AG04450 (cell line): ENCODE data around the gene NEURL1. TPM values are rescaled to one million over a fixed set of nuclear protein-coding genes. Genes with fewer than 3 reads are reported as not detected.

Experiments used
- CTCF ChIA-PET: fragments of 300-600, 350-600 bp; formaldehyde crosslinking; extraction: SDS; loops from one replicate; lab custom pipeline; 2022; ENCODE audit warnings: antibody characterized with exemption, inconsistent platforms; lab: Charles Lee
- POLR2A ChIA-PET: fragments of 350-600 bp; formaldehyde crosslinking; extraction: SDS; loops from one replicate; lab custom pipeline; 2021; ENCODE audit warnings: antibody characterized with exemption, inconsistent platforms; lab: Yijun Ruan, JAX
- DNase-seq: peaks from one replicate; pipeline ENCODE4 v3.0.0-alpha.2; 2011; ENCODE audit warnings: low read depth, low spot score
- H3K27ac ChIP-seq: one replicate; pipeline ENCODE4 v1.5.1; 2012; ENCODE audit warnings: low read depth, low read length, control low read depth
- H3K27me3 ChIP-seq: one replicate; pipeline ENCODE4 v1.6.0; 2012; ENCODE audit warnings: low read length; ENCODE audit not compliant: control insufficient read depth, insufficient read depth
- H3K4me3 ChIP-seq: 2 replicates; pipeline ENCODE4 v1.5.1; 2011; ENCODE audit warnings: mild to moderate bottlenecking, low read depth, low read length, control low read depth
- H3K9me3 ChIP-seq: 2 replicates; pipeline ENCODE4 v1.5.1; 2012; ENCODE audit warnings: low read length; ENCODE audit not compliant: control insufficient read depth, insufficient read depth
- CTCF ChIP-seq: IDR thresholded peaks from 2 replicates; pipeline ENCODE4 v1.5.1; 2011; ENCODE audit warnings: low read depth, low read length, control low read depth, inconsistent platforms
- polyA plus RNA-seq: library from polyadenylated mRNA; depleted of rRNA; stranded (reverse); fragments of >200 nt; gene quantifications from 2 replicates; pipeline ENCODE4 v1.2.3, GENCODE V29; 2011

Gene NEURL1
- polyA plus RNA-seq, 1 experiment, result 0.67 TPM

DNA sequence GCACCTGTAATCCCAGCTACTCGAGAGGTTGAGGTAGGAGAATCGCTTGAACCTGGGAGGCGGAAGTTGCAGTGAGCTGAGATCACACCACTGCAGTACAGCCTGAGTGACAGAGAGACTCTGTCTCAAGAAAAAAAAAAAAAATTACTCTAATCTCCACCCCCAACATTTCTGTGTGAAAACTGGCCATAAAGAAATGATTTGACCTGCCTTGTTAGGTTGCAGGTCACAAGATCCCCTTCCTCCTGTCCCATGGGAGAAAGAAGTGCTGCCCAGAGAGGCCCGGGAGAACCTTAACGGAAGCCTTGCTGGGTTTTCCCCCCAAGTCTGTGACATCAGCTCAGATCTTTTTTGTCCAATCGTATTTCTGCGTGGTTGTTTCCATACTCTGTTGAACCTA is 26.1 kb upstream of the NEURL1 start:
- Histone ChIP-seq H3K4me3 (no peak overlapping the region), H3K9me3 (no peaks in the 10 kb centered on the region; the same call in 1 of the 2 replicates), H3K27me3 (peaks cover 11% of the 10 kb centered on the region), H3K27ac (no peak overlapping the region)
- TF ChIP-seq CTCF, result no peak
- ChIA-PET CTCF (interaction anchor here (1.0 kb wide), 1 partner anchor 18 kb away, joined by 4 read pairs; no protein-coding TSS in a partner anchor), POLR2A (no interaction called here)
- no peak for DNase-seq

GRCh38 chr10:103469201-103469600 is 24.3 kb upstream of the NEURL1 start:
- no peak for TF ChIP-seq CTCF
- ChIA-PET POLR2A (no interaction called here), CTCF (interaction anchor here (1.1 to 1.2 kb wide), 2 partner anchors 16 to 17 kb away, joined by 3 to 4 read pairs; no protein-coding TSS in a partner anchor)
- no peak for DNase-seq
- Histone ChIP-seq H3K4me3 (no peak overlapping the region), H3K9me3 (no peaks in the 10 kb centered on the region; the same call in 1 of the 2 replicates), H3K27me3 (peaks cover 11% of the 10 kb centered on the region), H3K27ac (no peak overlapping the region)

- ChIA-PET CTCF (no interaction called here), POLR2A (no interaction called here)
- TF ChIP-seq CTCF, result no peak
- no peak for DNase-seq
- Histone ChIP-seq H3K27ac (no peak overlapping the region), H3K4me3 (no peak overlapping the region), H3K9me3 (no peaks in the 10 kb centered on the region; the same call in 1 of the 2 replicates), H3K27me3 (peaks cover 6% of the 10 kb centered on the region)
Observed at GRCh38 chr10:103470761-103471653, 22.5 kb upstream of the NEURL1 start.

- ChIA-PET CTCF (interaction anchor here (1.0 kb wide), 1 partner anchor 14 kb away, joined by 3 read pairs; no protein-coding TSS in a partner anchor), POLR2A (no interaction called here)
- no peak overlapping the region for H3K27ac ChIP-seq
- no peaks in the 10 kb centered on the region; the same call in 1 of the 2 replicates for H3K9me3 ChIP-seq
- no peak for TF ChIP-seq CTCF
- no peak overlapping the region for H3K4me3 ChIP-seq
- no peak for DNase-seq
- H3K27me3 ChIP-seq, result peaks cover 14% of the 10 kb centered on the region
Observed at GRCh38 chr10:103472005-103472404, 21.5 kb upstream of the NEURL1 start.

GRCh38 chr10:103473261-103473671 is 20.2 kb upstream of the NEURL1 start:
- no peak overlapping the region for H3K27ac ChIP-seq
- DNase-seq, result no peak
- CTCF ChIA-PET, result interaction anchor here (0.8 kb wide), 1 partner anchor 12 kb away, joined by 3 read pairs; no protein-coding TSS in a partner anchor
- POLR2A ChIA-PET, result no interaction called here
- no peak for TF ChIP-seq CTCF
- H3K27me3 ChIP-seq, result peaks cover 17% of the 10 kb centered on the region
- H3K9me3 ChIP-seq, result no peaks in the 10 kb centered on the region; the same call in 1 of the 2 replicates
- H3K4me3 ChIP-seq, result no peak overlapping the region
